Activated T-helper 1 cell treated with anti-CD3 and anti-CD28 coated beads, Interleukin-2, amount 50 U/mL, for 16 hours (primary cell): Measurements from ENCODE around the gene PTPRG.

Experiments
- DNase-seq, 2 donors: peaks; one replicate each; pipeline ENCODE4 v3.0.0-alpha.2; 2020; ENCODE audit warnings: low read depth in 1 of 2, low spot score in 1 of 2

Gene PTPRG

GRCh38 chr3:62131620-62132019 lies 570.2 kb downstream of the PTPRG start:
- DNase-seq: no peak

GRCh38 chr3:62132027-62132602 lies 570.7 kb downstream of the PTPRG start:
- no peak for DNase-seq

- no peak for DNase-seq
Measured at GRCh38 chr3:62133015-62133414, 571.6 kb downstream of the PTPRG start.

GRCh38 chr3:62134061-62134496 lies 572.7 kb downstream of the PTPRG start:
- no peak for DNase-seq

GRCh38 chr3:62135741-62136140 lies 574.4 kb downstream of the PTPRG start:
- no peak for DNase-seq

GRCh38 chr3:62139957-62140356 lies 578.6 kb downstream of the PTPRG start:
- no peak for DNase-seq

- DNase-seq: no peak
Measured at GRCh38 chr3:62142331-62143085, 581.1 kb downstream of the PTPRG start.

GRCh38 chr3:62143843-62144450 lies 582.6 kb downstream of the PTPRG start:
- no peak for DNase-seq

GRCh38 chr3:62144482-62144881 lies 583.1 kb downstream of the PTPRG start:
- DNase-seq: no peak

GRCh38 chr3:62145086-62145757 lies 583.9 kb downstream of the PTPRG start:
- DNase-seq: no peak

GRCh38 chr3:62149539-62149938 lies 588.2 kb downstream of the PTPRG start:
- no peak for DNase-seq

GRCh38 chr3:62149962-62150361 lies 588.6 kb downstream of the PTPRG start:
- no peak for DNase-seq

- DNase-seq: no peak
Measured at GRCh38 chr3:62151591-62151990, 590.2 kb downstream of the PTPRG start.

- DNase-seq: no peak
Measured at GRCh38 chr3:62153231-62153630, 591.9 kb downstream of the PTPRG start.

GRCh38 chr3:62154457-62155148 lies 593.2 kb downstream of the PTPRG start:
- no peak for DNase-seq

GRCh38 chr3:62159056-62159708 lies 597.8 kb downstream of the PTPRG start:
- DNase-seq: no peak

- DNase-seq: no peak
Measured at GRCh38 chr3:62159709-62160092, 598.3 kb downstream of the PTPRG start.

GRCh38 chr3:62161371-62161770 lies 600.0 kb downstream of the PTPRG start:
- DNase-seq: no peak

GRCh38 chr3:62164196-62164595 lies 602.8 kb downstream of the PTPRG start:
- no peak for DNase-seq

GRCh38 chr3:62164746-62165145 lies 603.4 kb downstream of the PTPRG start:
- no peak for DNase-seq
